SK-N-SH (cell line): ENCODE results near the gene ALDH16A1. TPM values are rescaled to one million over a fixed set of nuclear protein-coding genes. Genes with fewer than 3 reads are reported as not detected.

Source experiments
- CTCF ChIA-PET: fragments of 300-600, 350-600 bp; formaldehyde crosslinking; extraction: SDS; loops from one replicate; lab custom pipeline; 2021; lab: Yijun Ruan, JAX
- POLR2A ChIA-PET: fragments of 350-600 bp; sonication (Branson Sonifier 250); formaldehyde crosslinking; extraction: SDS; loops from one replicate; lab custom pipeline; 2020; ENCODE audit warnings: antibody characterized with exemption, inconsistent platforms; lab: Yijun Ruan, JAX
- DNase-seq: peaks from one replicate; pipeline ENCODE4 v3.0.0; 2012
- H2AFZ ChIP-seq: fragments of 200-600 bp; sonication (generic); 2 replicates; pipeline ENCODE4 v1.8.1; 2016; ENCODE audit warnings: antibody characterized with exemption, mild to moderate bottlenecking, low read depth
- H3F3A ChIP-seq: fragments of 200-600 bp; sonication (generic); replicated peaks from 2 replicates; pipeline ENCODE3; 2016; ENCODE audit warnings: antibody characterized with exemption, mild to moderate bottlenecking; ENCODE audit not compliant: insufficient read depth
- H3K27ac ChIP-seq, 2 experiments: fragments of 200-500 bp in 1 of 2; fragments of 200-600 bp in 1 of 2; sonication (Bioruptor generic) in 1 of 2; sonication (generic), shearing (Covaris generic) in 1 of 2; 2 replicates each; pipeline versions ENCODE4 v1.5.1 to v1.6.1; 2014 to 2016; ENCODE audit warnings: low read depth in 2 of 2, inconsistent platforms in 1 of 2, low read length in 1 of 2, mild to moderate bottlenecking in 1 of 2, mixed read lengths in 1 of 2
- H3K27me3 ChIP-seq: fragments of 200-600 bp; sonication (generic), shearing (Covaris generic); 2 replicates; pipeline ENCODE4 v1.6.1; 2016; ENCODE audit warnings: mixed run types; ENCODE audit not compliant: insufficient read depth
- H3K36me3 ChIP-seq, 2 experiments: fragments of 200-500 bp in 1 of 2; fragments of 200-600 bp in 1 of 2; sonication (Bioruptor generic) in 1 of 2; sonication (generic) in 1 of 2; replicated peaks in 1 of 2; 2 replicates each; pipeline versions ENCODE3 to v1.5.1; 2014 to 2016; ENCODE audit warnings: low read length in 1 of 2, mild to moderate bottlenecking in 1 of 2; ENCODE audit not compliant: insufficient read depth in 2 of 2, control insufficient read depth in 1 of 2
- H3K4me1 ChIP-seq, 2 experiments: fragments of 200-500 bp in 1 of 2; fragments of 200-600 bp in 1 of 2; sonication (Bioruptor generic) in 1 of 2; sonication (generic), shearing (Covaris generic) in 1 of 2; 2 replicates each; pipeline versions ENCODE4 v1.5.1 to v1.6.1; 2014 to 2016; ENCODE audit warnings: low read depth in 1 of 2, low read length in 1 of 2, mixed run types in 1 of 2; ENCODE audit not compliant: insufficient read depth in 2 of 2, control insufficient read depth in 1 of 2
- H3K4me2 ChIP-seq: fragments of 200-600 bp; sonication (generic), shearing (Covaris generic); 2 replicates; pipeline ENCODE4 v1.6.1; 2017; ENCODE audit warnings: mixed run types
- H3K4me3 ChIP-seq, 2 experiments: fragments of 200-500 bp in 1 of 2; fragments of 200-600 bp in 1 of 2; sonication (Bioruptor generic) in 1 of 2; sonication (generic), shearing (Covaris generic) in 1 of 2; 2 replicates each; pipeline versions ENCODE4 v1.5.1 to v1.8.1; 2014 to 2016; ENCODE audit warnings: low read depth in 2 of 2, inconsistent platforms in 1 of 2, low read length in 1 of 2, mild to moderate bottlenecking in 1 of 2, mixed read lengths in 1 of 2, moderate library complexity in 1 of 2
- H3K79me2 ChIP-seq: fragments of 200-600 bp; sonication (generic); 2 replicates; pipeline ENCODE4 v1.8.1; 2017; ENCODE audit warnings: mild to moderate bottlenecking; ENCODE audit not compliant: insufficient read depth
- H3K9ac ChIP-seq: fragments of 200-600 bp; sonication (generic); 2 replicates; pipeline ENCODE4 v1.6.1; 2017; ENCODE audit warnings: mixed run types
- H3K9me2 ChIP-seq: fragments of 200-600 bp; sonication (generic); 2 replicates; pipeline ENCODE4 v1.6.1; 2017; ENCODE audit warnings: mixed run types
- H3K9me3 ChIP-seq: fragments of 200-600 bp; sonication (generic); 2 replicates; pipeline ENCODE4 v1.6.1; 2017; ENCODE audit warnings: mixed run types, mild to moderate bottlenecking, moderate library complexity
- H4K20me1 ChIP-seq: fragments of 200-600 bp; sonication (generic); 2 replicates; pipeline ENCODE4 v1.6.1; 2017; ENCODE audit warnings: mild to moderate bottlenecking, mixed run types; ENCODE audit not compliant: insufficient read depth
- CHD2 ChIP-seq: fragments of 150-350 bp; IDR thresholded peaks from 2 replicates; pipeline ENCODE4 v1.6.1; 2018; ENCODE audit warnings: low read length; ENCODE audit not compliant: partially characterized antibody
- ELF1 ChIP-seq: IDR thresholded peaks from 2 replicates; pipeline ENCODE4 v1.4.0; 2012
- EP300 ChIP-seq, 2 experiments: IDR thresholded peaks; 2 replicates each; pipeline versions ENCODE4 v1.4.0 to v1.6.1; 2012; ENCODE audit warnings: borderline replicate concordance in 1 of 2, low read depth in 1 of 2, low read length in 1 of 2
- EZH2phosphoT487 ChIP-seq: fragments of 200-600 bp; sonication (generic); IDR thresholded peaks from 2 replicates; pipeline ENCODE4 v1.6.1; 2017; ENCODE audit warnings: low read depth, mixed run types, mild to moderate bottlenecking, antibody characterized with exemption, moderate library complexity, borderline replicate concordance
- FOXM1 ChIP-seq: IDR thresholded peaks from 2 replicates; pipeline ENCODE4 v1.4.0; 2012; ENCODE audit warnings: low read depth, mild to moderate bottlenecking
- JUND ChIP-seq: IDR thresholded peaks from 2 replicates; pipeline ENCODE4 v1.4.0; 2012
- MEF2A ChIP-seq: IDR thresholded peaks from 2 replicates; pipeline ENCODE4 v1.4.0; 2012; ENCODE audit warnings: low read depth, borderline replicate concordance
- MXI1 ChIP-seq: IDR thresholded peaks from 2 replicates; pipeline ENCODE4 v1.6.1; 2012; ENCODE audit warnings: mild to moderate bottlenecking, low read depth, low read length, improper control_type of control experiment
- NRF1 ChIP-seq: IDR thresholded peaks from 2 replicates; pipeline ENCODE4 v1.6.1; 2012; ENCODE audit warnings: low read depth, mild to moderate bottlenecking, low read length
- POLR2AphosphoS5 ChIP-seq: IDR thresholded peaks from 2 replicates; pipeline ENCODE4 v1.6.1; 2012; ENCODE audit warnings: low read depth, low read length
- SIN3A ChIP-seq: IDR thresholded peaks from 2 replicates; pipeline ENCODE4 v1.6.1; 2012; ENCODE audit warnings: low read depth, mild to moderate bottlenecking, low read length, moderate library complexity, borderline replicate concordance
- SMC3 ChIP-seq: IDR thresholded peaks from 2 replicates; pipeline ENCODE4 v1.6.1; 2012; ENCODE audit warnings: low read depth, low read length, improper control_type of control experiment
- ZBTB33 ChIP-seq: IDR thresholded peaks from 2 replicates; pipeline ENCODE4 v1.4.0; 2012; ENCODE audit warnings: low read depth, borderline replicate concordance
- WGBS: methylation state at CpG from one replicate; pipeline ENCODE4 v1.1.6; 2017; ENCODE audit warnings: low lambda C conversion rate; 5-methylcytosine and 5-hydroxymethylcytosine counted together
- polyA plus RNA-seq, 3 experiments: library from polyadenylated mRNA; depleted of rRNA; stranded (reverse); fragments of >200 nt; gene quantifications; 2 replicates each; pipeline ENCODE4 v1.2.3, GENCODE V29; 2012
- TF ChIP-seq, protein P1 (sequence below): IDR thresholded peaks from 2 replicates; pipeline ENCODE4 v1.4.0; 2012; ENCODE audit warnings: low read depth
- TF ChIP-seq, protein P2 (sequence below): IDR thresholded peaks from 2 replicates; pipeline ENCODE4; 2012

ALDH16A1 gene
- polyA plus RNA-seq, 1 of the 3 experiments (the other 2 are of a cell fraction), result 15.7 TPM

GRCh38 chr19:49415810-49416200 lies 37.2 kb upstream of the ALDH16A1 start:
- DNase-seq, result no peak
- H3K36me3 ChIP-seq, result no peaks in the 10 kb centered on the region
- H3K9ac ChIP-seq, result no peak overlapping the region
- H3K4me2 ChIP-seq, result no peak overlapping the region
- H4K20me1 ChIP-seq, result no peaks in the 10 kb centered on the region
- ChIA-PET POLR2A (no interaction called here), CTCF (interaction anchor here (0.7 to 17.5 kb wide), 3 partner anchors 24 to 37 kb away, joined by 3 to 108 read pairs (median 3); partner anchors contain the start of gene ALDH16A1)
- peaks cover 45% of the 10 kb centered on the region for H3K27me3 ChIP-seq
- H3K4me3 ChIP-seq, result no peak overlapping the region
- H2AFZ ChIP-seq, result no peak overlapping the region
- no peaks in the 10 kb centered on the region for H3F3A ChIP-seq
- H3K9me2 ChIP-seq, result no peaks in the 10 kb centered on the region
- H3K79me2 ChIP-seq, result no peaks in the 10 kb centered on the region
- no peaks in the 10 kb centered on the region for H3K9me3 ChIP-seq
- H3K27ac ChIP-seq, result no peak overlapping the region
- TF ChIP-seq ELF1 (no peak), MXI1 (no peak), FOXM1 (no peak), MEF2A (no peak), NRF1 (no peak), EP300 (IDR thresholded peaks at IDR 0.05; ENCODE audit: borderline replicate concordance in 1 of 2, low read depth in 1 of 2, low read length in 1 of 2) (no peak), SMC3 (no peak), EZH2phosphoT487 (no peak), JUND (no peak)
- TF ChIP-seq, protein P1, sequence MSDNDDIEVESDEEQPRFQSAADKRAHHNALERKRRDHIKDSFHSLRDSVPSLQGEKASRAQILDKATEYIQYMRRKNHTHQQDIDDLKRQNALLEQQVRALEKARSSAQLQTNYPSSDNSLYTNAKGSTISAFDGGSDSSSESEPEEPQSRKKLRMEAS, result no peak
- 77% methylated on average over 2 of the region's 2 CpGs for WGBS
- H3K4me1 ChIP-seq, result peaks cover 0 to 12% of the 10 kb centered on the region in 2 experiments; a peak in 1 of 4 replicates

- Histone ChIP-seq H3K27me3 (peaks cover 57% of the 10 kb centered on the region), H3K9ac (no peak overlapping the region), H3K36me3 (no peaks in the 10 kb centered on the region), H3K27ac (no peak overlapping the region), H4K20me1 (no peaks in the 10 kb centered on the region), H3K79me2 (no peaks in the 10 kb centered on the region), H3K9me2 (no peaks in the 10 kb centered on the region), H3K9me3 (no peaks in the 10 kb centered on the region), H3K4me3 (no peak overlapping the region), H3F3A (peaks cover 7% of the 10 kb centered on the region), H3K4me2 (no peak overlapping the region), H2AFZ (no peak overlapping the region), H3K4me1 (peaks cover 0 to 15% of the 10 kb centered on the region in 2 experiments; a peak in 2 of 4 replicates)
- ChIA-PET CTCF (interaction anchor here (1.6 to 17.5 kb wide), 2 partner anchors 25 to 26 kb away, joined by 5 to 108 read pairs; no protein-coding TSS in a partner anchor), POLR2A (no interaction called here)
- TF ChIP-seq MXI1 (no peak), EZH2phosphoT487 (no peak), ZBTB33 (no peak), POLR2AphosphoS5 (no peak), SIN3A (no peak), CHD2 (no peak)
- TF ChIP-seq, protein P2, sequence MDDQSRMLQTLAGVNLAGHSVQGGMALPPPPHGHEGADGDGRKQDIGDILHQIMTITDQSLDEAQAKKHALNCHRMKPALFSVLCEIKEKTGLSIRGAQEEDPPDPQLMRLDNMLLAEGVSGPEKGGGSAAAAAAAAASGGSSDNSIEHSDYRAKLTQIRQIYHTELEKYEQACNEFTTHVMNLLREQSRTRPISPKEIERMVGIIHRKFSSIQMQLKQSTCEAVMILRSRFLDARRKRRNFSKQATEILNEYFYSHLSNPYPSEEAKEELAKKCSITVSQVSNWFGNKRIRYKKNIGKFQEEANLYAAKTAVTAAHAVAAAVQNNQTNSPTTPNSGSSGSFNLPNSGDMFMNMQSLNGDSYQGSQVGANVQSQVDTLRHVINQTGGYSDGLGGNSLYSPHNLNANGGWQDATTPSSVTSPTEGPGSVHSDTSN, result no peak
- no peak for DNase-seq
- WGBS, result 83% methylated on average over 4 of the region's 7 CpGs
These were observed 35.9 kb upstream of the ALDH16A1 start for GRCh38 chr19:49417088-49417487.
